ENCODE data around the gene ANKRD66.
"Not testable (repeated sequence)": the region's sequence is repeated elsewhere in the genome, so short reads cannot be mapped to it uniquely, and the experiment has no call there.

ANKRD66 gene

GRCh38 chr6:46756469-46757213, 9.9 kb downstream of the ANKRD66 start:
- no peak for DNase-seq

GRCh38 chr6:46757214-46757596, 10.5 kb downstream of the ANKRD66 start:
- no peak for DNase-seq

- no peak for DNase-seq
Measured at GRCh38 chr6:46758960-46759753, 12.4 kb downstream of the ANKRD66 start.

- DNase-seq, result no peak
Measured at GRCh38 chr6:46760925-46761324, 14.2 kb downstream of the ANKRD66 start.

- no peak for DNase-seq
Measured at GRCh38 chr6:46763466-46763865, 16.7 kb downstream of the ANKRD66 start.

- not testable (repeated sequence) for DNase-seq
Measured at GRCh38 chr6:46764280-46764679, 17.5 kb downstream of the ANKRD66 start.

GRCh38 chr6:46764961-46765360, 18.2 kb downstream of the ANKRD66 start:
- DNase-seq, result no peak

- DNase-seq, result no peak
Measured at GRCh38 chr6:46772016-46772415, 25.3 kb downstream of the ANKRD66 start.

- no peak for DNase-seq
Measured at GRCh38 chr6:46772762-46773161, 26.0 kb downstream of the ANKRD66 start.

- no peak for DNase-seq
Measured at GRCh38 chr6:46773201-46773855, 26.6 kb downstream of the ANKRD66 start.

GRCh38 chr6:46774736-46775135, 28.0 kb downstream of the ANKRD66 start:
- not testable (repeated sequence) for DNase-seq

- DNase-seq, result no peak
Measured at GRCh38 chr6:46776070-46776712, 29.5 kb downstream of the ANKRD66 start.

- no peak for DNase-seq
Measured at GRCh38 chr6:46777476-46778346, 31.0 kb downstream of the ANKRD66 start.

- DNase-seq, result peak; percentile 52
Measured at GRCh38 chr6:46781478-46782378, 35.0 kb downstream of the ANKRD66 start.

GRCh38 chr6:46784535-46784934, 37.8 kb downstream of the ANKRD66 start:
- DNase-seq, result no peak

- DNase-seq, result no peak
Measured at GRCh38 chr6:46787871-46788540, 41.3 kb downstream of the ANKRD66 start.

GRCh38 chr6:46788791-46789190, 42.1 kb downstream of the ANKRD66 start:
- DNase-seq, result no peak

GRCh38 chr6:46789434-46790354, 43.0 kb downstream of the ANKRD66 start:
- DNase-seq, result no peak

GRCh38 chr6:46790355-46790874, 43.7 kb downstream of the ANKRD66 start:
- DNase-seq, result no peak
